Subcutaneous adipose tissue (tissue), 4 donors: ENCODE measurements around the gene KIF4A. TPM values are rescaled to one million over a fixed set of nuclear protein-coding genes. Genes with fewer than 3 reads are reported as not detected.

Experiments used
- total RNA-seq, 4 donors: library from RNA; depleted of rRNA; stranded (reverse); fragments of >200 nt; gene quantifications; one replicate each; pipeline ENCODE4 v1.1.0, GENCODE V29; 2016
- TF ChIP-seq, protein P1 (sequence below): fragments of 450-650 bp; IDR thresholded peaks from one replicate; pipeline ENCODE4 v1.5.1; 2016; ENCODE audit warnings: low read depth, mild to moderate bottlenecking, control low read depth, antibody characterized with exemption, moderate library complexity

Gene KIF4A
- total RNA-seq, 4 donors from 2014 or later, result 0.16 to 1.9 (median 0.88) TPM; not detected in 1

DNA sequence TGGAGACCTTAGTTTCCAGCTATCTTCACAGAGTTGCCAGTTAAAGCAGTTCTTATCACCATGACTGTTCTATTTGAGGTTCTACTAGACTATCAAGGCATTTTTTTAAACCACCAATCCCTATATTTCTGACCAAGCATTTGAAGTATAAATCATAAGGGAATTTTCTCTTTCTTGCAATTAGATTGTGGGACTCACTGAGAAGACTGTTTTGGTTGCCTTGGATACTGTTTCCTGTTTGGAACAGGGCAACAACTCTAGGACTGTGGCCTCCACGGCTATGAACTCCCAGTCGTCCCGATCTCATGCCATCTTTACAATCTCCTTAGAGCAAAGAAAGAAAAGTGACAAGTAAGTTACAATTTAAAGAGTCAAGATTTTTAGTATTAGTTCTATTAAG lies 11.8 kb downstream of the KIF4A start:
- TF ChIP-seq, protein P1, sequence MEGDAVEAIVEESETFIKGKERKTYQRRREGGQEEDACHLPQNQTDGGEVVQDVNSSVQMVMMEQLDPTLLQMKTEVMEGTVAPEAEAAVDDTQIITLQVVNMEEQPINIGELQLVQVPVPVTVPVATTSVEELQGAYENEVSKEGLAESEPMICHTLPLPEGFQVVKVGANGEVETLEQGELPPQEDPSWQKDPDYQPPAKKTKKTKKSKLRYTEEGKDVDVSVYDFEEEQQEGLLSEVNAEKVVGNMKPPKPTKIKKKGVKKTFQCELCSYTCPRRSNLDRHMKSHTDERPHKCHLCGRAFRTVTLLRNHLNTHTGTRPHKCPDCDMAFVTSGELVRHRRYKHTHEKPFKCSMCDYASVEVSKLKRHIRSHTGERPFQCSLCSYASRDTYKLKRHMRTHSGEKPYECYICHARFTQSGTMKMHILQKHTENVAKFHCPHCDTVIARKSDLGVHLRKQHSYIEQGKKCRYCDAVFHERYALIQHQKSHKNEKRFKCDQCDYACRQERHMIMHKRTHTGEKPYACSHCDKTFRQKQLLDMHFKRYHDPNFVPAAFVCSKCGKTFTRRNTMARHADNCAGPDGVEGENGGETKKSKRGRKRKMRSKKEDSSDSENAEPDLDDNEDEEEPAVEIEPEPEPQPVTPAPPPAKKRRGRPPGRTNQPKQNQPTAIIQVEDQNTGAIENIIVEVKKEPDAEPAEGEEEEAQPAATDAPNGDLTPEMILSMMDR, result no peak

DNA sequence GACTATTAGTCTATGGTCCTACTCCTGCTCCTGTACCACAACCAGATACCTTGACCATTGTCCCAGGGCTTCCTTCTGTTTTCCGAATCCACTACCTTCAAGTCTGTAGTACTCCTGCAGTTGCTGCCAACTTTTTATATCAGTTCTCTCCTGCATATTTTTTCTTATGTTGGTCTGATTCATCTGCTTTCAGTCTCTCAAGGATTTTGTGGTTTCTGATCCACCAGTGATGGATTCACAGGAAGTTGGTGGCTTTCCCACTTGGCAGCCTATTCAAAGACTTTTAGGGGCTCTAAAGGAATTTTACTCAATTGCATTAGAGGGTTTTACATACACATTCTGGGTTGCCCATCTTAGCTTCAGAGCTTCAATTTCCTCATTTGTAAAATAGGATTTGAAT lies 23.6 kb downstream of the KIF4A start:
- TF ChIP-seq, protein P1, result no peak

DNA sequence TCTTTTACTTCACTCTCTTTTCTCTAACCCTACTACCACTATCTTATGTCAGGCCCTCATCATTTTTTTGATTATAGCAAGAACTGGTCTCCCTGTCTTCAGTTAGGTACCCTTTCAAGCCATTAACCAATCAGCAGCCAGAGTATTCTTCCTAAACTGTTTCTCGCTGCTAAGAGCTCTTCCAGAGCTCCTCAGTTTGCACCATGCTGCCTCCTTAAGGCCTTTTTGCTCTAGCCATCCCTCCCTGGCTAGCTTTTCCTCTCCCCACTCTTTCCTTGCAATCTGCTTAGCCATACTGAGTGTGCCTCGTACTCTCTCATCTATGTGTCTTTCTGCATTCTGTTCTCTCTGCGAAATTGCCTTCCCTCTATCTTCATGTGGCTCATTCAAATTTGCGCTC lies 32.9 kb downstream of the KIF4A start:
- TF ChIP-seq, protein P1, result no peak

DNA sequence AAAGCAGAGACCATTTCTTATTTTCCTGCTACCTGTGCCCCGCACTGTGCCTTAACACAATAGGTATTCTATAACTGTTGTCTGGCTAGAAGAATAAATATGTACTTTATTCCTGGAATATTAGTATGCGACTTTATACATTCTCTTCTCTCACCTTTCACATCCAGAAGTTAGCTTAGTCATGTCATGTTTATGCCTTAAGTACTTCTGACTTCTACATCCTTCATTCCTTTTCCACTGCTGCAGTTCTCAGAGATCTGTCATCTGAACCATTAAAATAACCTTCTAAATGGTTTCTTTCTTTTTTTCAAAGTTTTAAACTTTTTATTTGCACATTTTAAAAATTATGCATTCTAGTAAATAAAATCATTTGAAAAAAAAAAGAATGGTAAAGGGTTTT lies 34.4 kb downstream of the KIF4A start:
- TF ChIP-seq, protein P1, result no peak

GRCh38 chrX:70331161-70331560 lies 41.3 kb downstream of the KIF4A start:
- TF ChIP-seq, protein P1, result no peak

GRCh38 chrX:70332600-70332999 lies 42.7 kb downstream of the KIF4A start:
- TF ChIP-seq, protein P1, result no peak

- TF ChIP-seq, protein P1, result no peak
These were observed 46.9 kb downstream of the KIF4A start for GRCh38 chrX:70336767-70337166.

DNA sequence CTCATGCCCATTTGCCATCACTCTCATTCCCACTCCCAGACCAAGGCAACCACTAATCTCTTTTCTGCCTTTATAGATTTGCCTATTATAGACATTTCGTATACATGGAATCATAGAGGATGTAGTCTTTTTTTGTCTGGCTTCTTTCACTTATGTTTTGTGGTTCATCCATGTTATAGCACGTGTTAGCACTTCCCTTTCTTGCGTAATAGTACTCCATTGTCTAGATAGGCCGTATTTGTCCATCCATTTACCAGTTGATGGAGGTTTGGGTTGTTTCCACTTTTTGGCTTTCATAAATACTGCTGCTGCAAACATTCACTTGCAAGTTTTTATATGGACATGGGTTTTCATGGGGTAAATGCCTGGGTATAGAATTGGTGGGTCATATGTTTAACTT lies 48.4 kb downstream of the KIF4A start:
- TF ChIP-seq, protein P1, result no peak
